RWPE1 (cell line): ENCODE measurements around the gene IFTAP.

Source experiments
- CTCF ChIA-PET: fragments of 350-600 bp; sonication (Branson Sonifier 250); formaldehyde crosslinking; extraction: SDS; loops from one replicate; lab custom pipeline; 2021; lab: Yijun Ruan, JAX
- POLR2A ChIA-PET: fragments of 400-600 bp; formaldehyde crosslinking; extraction: SDS; loops from one replicate; lab custom pipeline; 2020; ENCODE audit warnings: antibody characterized with exemption; ENCODE audit not compliant: low non-redundant PET; lab: Yijun Ruan, JAX
- DNase-seq: peaks from one replicate; pipeline ENCODE4 v3.0.0; 2012; ENCODE audit warnings: low spot score
- H3K27ac ChIP-seq: fragments of 450-650 bp; 2 replicates; pipeline ENCODE4 v1.5.1; 2017
- TF ChIP-seq, protein P1 (sequence below): fragments of 450-650 bp; conservative IDR thresholded peaks from 2 replicates; pipeline ENCODE4 v1.5.1; 2017; ENCODE audit warnings: low read depth, mild to moderate bottlenecking

Gene IFTAP

DNA sequence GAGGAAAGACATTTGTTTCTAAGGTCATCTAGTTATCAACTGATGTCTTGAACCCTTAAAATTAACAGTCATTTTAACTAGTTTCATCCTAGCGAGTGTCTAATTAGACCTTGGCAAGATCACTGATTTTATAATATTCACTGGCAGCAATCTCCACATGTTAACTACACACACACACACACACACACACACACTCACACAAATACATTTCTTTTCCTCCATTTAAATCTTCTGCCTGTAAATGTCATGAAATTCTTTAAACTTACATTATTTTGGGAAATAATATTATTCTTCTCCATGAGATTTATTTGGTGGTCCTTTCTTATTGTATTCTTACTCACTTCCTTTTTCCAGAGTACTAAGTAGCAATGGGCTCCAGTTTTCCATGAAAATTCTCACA, 2.9 kb upstream of the IFTAP start:
- POLR2A ChIA-PET, result no interaction called here
- CTCF ChIA-PET, result no interaction called here
- TF ChIP-seq, protein P1, sequence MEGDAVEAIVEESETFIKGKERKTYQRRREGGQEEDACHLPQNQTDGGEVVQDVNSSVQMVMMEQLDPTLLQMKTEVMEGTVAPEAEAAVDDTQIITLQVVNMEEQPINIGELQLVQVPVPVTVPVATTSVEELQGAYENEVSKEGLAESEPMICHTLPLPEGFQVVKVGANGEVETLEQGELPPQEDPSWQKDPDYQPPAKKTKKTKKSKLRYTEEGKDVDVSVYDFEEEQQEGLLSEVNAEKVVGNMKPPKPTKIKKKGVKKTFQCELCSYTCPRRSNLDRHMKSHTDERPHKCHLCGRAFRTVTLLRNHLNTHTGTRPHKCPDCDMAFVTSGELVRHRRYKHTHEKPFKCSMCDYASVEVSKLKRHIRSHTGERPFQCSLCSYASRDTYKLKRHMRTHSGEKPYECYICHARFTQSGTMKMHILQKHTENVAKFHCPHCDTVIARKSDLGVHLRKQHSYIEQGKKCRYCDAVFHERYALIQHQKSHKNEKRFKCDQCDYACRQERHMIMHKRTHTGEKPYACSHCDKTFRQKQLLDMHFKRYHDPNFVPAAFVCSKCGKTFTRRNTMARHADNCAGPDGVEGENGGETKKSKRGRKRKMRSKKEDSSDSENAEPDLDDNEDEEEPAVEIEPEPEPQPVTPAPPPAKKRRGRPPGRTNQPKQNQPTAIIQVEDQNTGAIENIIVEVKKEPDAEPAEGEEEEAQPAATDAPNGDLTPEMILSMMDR, result no peak

DNA sequence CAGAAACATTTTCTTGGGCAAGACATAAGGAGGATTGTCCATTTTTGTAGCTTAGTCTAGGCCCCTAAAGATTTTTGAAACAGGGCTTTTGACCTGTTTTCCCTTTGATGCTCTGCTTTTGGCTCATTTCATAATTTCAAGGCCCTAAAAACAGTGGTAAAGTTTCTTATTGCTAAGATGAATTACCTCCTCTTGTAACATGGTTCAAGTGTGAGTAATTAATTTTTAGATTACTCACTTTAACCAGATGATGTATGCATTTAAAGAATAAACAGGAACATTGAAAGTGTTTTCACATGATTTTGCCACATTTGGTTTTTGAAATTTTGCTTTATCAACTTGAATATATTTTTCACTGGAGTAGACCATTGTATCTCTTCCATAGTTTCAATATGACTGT, 2.6 kb downstream of the IFTAP start:
- H3K27ac ChIP-seq, result no peak overlapping the region
- ChIA-PET CTCF (no interaction called here), POLR2A (no interaction called here)
- TF ChIP-seq, protein P1, result no peak
- no peak for DNase-seq

More for the DNA sequence above, 2.9 kb upstream of the IFTAP start:
- no peak overlapping the region for H3K27ac ChIP-seq
- no peak for DNase-seq

DNA sequence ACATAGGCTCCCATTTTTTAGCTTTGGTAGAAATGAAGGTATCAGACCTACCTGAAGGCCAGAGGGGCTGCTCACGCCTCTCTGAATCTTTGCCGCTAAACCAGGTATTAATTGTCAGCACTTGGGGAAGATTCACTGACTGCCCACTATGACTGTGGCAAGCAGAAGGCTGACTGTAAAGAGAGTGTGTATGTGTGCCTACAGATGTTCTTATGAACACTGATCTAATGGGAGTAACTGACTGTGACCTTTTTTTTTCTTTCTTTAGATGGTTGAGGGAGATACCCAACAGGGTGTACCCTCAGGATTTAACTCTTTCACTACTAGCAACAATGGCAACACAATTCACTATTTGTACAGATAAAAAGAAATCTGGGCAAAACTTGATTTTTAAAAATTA, 3.7 kb downstream of the IFTAP start, which contains the start of gene RAG2:
Gene RAG2, minus strand, starts transcription at position 186 of the 400 bp plus-strand sequence. CDS start 4,068 bp downstream, outside the sequence.
- TF ChIP-seq, protein P1, result no peak
- no peak for DNase-seq
- ChIA-PET POLR2A (no interaction called here), CTCF (no interaction called here)
- no peak within 1 kb of the TSS for H3K27ac ChIP-seq

DNA sequence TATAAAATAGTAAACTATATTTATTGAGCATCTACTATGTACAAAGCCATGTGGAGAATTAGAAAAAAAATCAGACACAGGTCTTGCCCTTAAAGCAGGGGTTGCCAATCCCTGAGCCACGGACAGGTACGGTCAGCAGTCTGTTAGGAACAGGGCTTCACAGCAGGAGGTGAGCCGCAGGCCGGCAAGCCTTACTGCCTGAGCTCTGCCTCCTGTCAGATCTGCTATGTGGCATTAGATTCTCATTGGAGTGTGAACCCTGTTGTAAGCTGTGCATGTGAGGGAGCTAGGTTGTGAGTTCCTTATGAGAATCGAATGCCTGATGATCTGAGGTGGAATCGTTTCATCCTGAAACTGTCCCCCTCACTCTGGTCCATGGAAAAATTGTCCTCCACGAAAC, 5.9 kb downstream of the IFTAP start:
- TF ChIP-seq, protein P1, result no peak
- CTCF ChIA-PET, result no interaction called here
- DNase-seq, result no peak
- POLR2A ChIA-PET, result no interaction called here
- no peak overlapping the region for H3K27ac ChIP-seq

- ChIA-PET POLR2A (no interaction called here), CTCF (no interaction called here)
- TF ChIP-seq, protein P1, result no peak
- DNase-seq, result no peak
- no peak overlapping the region for H3K27ac ChIP-seq
Measured at GRCh38 chr11:36601155-36601554, 6.9 kb downstream of the IFTAP start.

DNA sequence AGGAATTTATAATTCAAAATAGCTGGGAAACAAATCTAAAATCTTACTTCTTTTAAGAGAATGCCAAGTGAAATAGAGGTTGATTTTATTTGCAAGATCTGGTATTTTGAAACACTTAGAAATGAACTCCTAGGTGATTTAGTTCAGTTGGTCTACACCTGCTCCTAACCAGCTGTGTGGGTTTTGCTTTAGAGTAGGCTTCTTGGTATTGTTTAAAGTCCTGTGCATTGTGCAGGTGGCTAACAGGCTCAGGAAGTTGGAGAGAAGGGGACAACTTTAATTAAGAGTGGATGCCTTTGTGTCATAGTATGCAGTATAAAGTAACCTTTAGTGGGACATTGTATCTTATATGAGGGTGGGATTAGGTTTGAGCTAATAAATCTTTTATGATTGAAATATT, 7.8 kb downstream of the IFTAP start:
- H3K27ac ChIP-seq, result no peak overlapping the region
- ChIA-PET CTCF (no interaction called here), POLR2A (no interaction called here)
- TF ChIP-seq, protein P1, result no peak
- no peak for DNase-seq
